Naive thymus-derived CD4-positive, alpha-beta T cell (primary cell): ENCODE data around the gene CCL17. TPM values are rescaled to one million over a fixed set of nuclear protein-coding genes. Genes with fewer than 3 reads are reported as not detected.
A peak's percentile ranks its signal among the peaks of the same experiment; 100 is the strongest.

Experiments
- ATAC-seq: fragments of 150-1000 bp; cut with Tn5 transposase; 2 replicates; pipeline ENCODE4 v1.10.0; 2021; ENCODE audit warnings: mild to moderate bottlenecking, moderate library complexity
- CTCF ChIA-PET: fragments of 350-600 bp; sonication (Branson Sonifier 250); formaldehyde crosslinking; loops from one replicate; lab custom pipeline; 2021; ENCODE audit warnings: antibody characterized with exemption; lab: Charles Lee
- POLR2A ChIA-PET: fragments of 350-600 bp; sonication (Branson Sonifier 250); formaldehyde crosslinking; loops from one replicate; lab custom pipeline; 2021; ENCODE audit warnings: antibody characterized with exemption, inconsistent platforms; lab: Charles Lee
- DNase-seq, 9 donors: peaks; one replicate each; pipeline versions ENCODE4 v3.0.0 to v3.0.0-alpha.2; 2020 to 2022; ENCODE audit warnings: mixed read lengths in 1 of 9
- H3K27ac ChIP-seq: one replicate; pipeline ENCODE4 v1.7.0; 2013; ENCODE audit warnings: mild to moderate bottlenecking, low read depth, low read length, moderate library complexity
- H3K27me3 ChIP-seq, 2 donors: one replicate each; pipeline ENCODE4 v1.7.0; 2013; ENCODE audit warnings: low read length in 2 of 2, mild to moderate bottlenecking in 2 of 2, moderate library complexity in 2 of 2; ENCODE audit not compliant: control insufficient read depth in 2 of 2, insufficient read depth in 2 of 2
- H3K36me3 ChIP-seq, 3 experiments: 1 replicate in 2 of 3; 2 replicates in 1 of 3; pipeline ENCODE4 v1.7.0; 2013; ENCODE audit warnings: low read length in 3 of 3, mild to moderate bottlenecking in 3 of 3, moderate library complexity in 1 of 3; ENCODE audit not compliant: insufficient read depth in 3 of 3, control insufficient read depth in 2 of 3
- H3K4me1 ChIP-seq, 2 donors: one replicate each; pipeline ENCODE4 v1.7.0; 2013; ENCODE audit warnings: low read length in 2 of 2, mild to moderate bottlenecking in 2 of 2, moderate library complexity in 1 of 2; ENCODE audit not compliant: control insufficient read depth in 2 of 2, insufficient read depth in 2 of 2
- H3K4me3 ChIP-seq: 2 replicates; pipeline ENCODE4 v1.7.0; 2013; ENCODE audit warnings: mild to moderate bottlenecking, low read length
- H3K9me3 ChIP-seq, 3 experiments: 1 replicate in 2 of 3; 2 replicates in 1 of 3; pipeline ENCODE4 v1.7.0; 2013; ENCODE audit warnings: low read length in 3 of 3; ENCODE audit not compliant: control insufficient read depth in 2 of 3
- H3K27ac Mint-ChIP-seq, 9 donors: one replicate each; pipeline ENCODE4 v1.8.0; 2020 to 2022; ENCODE audit warnings: mixed read lengths in 9 of 9, mild to moderate bottlenecking in 8 of 9, moderate library complexity in 5 of 9, inconsistent platforms in 2 of 9
- H3K27me3 Mint-ChIP-seq, 5 donors: one replicate each; pipeline ENCODE4 v1.8.0; 2021 to 2022; ENCODE audit warnings: mixed read lengths in 5 of 5, mild to moderate bottlenecking in 1 of 5
- H3K36me3 Mint-ChIP-seq, 5 donors: one replicate each; pipeline ENCODE4 v1.8.0; 2020 to 2022; ENCODE audit warnings: mixed read lengths in 5 of 5, mild to moderate bottlenecking in 3 of 5, inconsistent platforms in 1 of 5
- H3K4me1 Mint-ChIP-seq, 7 donors: one replicate each; pipeline ENCODE4 v1.8.0; 2020 to 2022; ENCODE audit warnings: mixed read lengths in 7 of 7, mild to moderate bottlenecking in 3 of 7, inconsistent platforms in 1 of 7
- H3K4me3 Mint-ChIP-seq, 10 donors: one replicate each; pipeline ENCODE4 v1.8.0; 2020 to 2022; ENCODE audit warnings: mild to moderate bottlenecking in 10 of 10, mixed read lengths in 10 of 10, moderate library complexity in 6 of 10, inconsistent platforms in 2 of 10
- H3K9me3 Mint-ChIP-seq, 11 donors: one replicate each; pipeline ENCODE4 v1.8.0; 2020 to 2022; ENCODE audit warnings: mixed read lengths in 11 of 11, mild to moderate bottlenecking in 4 of 11, inconsistent platforms in 1 of 11, moderate library complexity in 1 of 11
- intact Hi-C, 2 donors: fragments of 100-400 bp; cut with micrococcal nuclease; formaldehyde crosslinking; loops; one replicate each; pipeline ENCODE4 v1.15.1; 2023
- polyA plus RNA-seq, 2 donors: library from polyadenylated mRNA; unstranded; fragments of 300-500 nt; fragmentation: Illumina TruSeq; gene quantifications; one replicate each; pipeline ENCODE4 v1.2.3, GENCODE V29; 2021
- total RNA-seq, 6 experiments: library from RNA in 5 of 6; stranded (reverse) in 5 of 6; gene quantifications; 1 replicate in 5 of 6; 2 replicates in 1 of 6; pipeline ENCODE4 v1.2.3 and lab custom pipeline; 2021 to 2026

The CCL17 gene
- total and polyA plus RNA-seq, 7 experiments from 2014 or later, result 0.60 TPM; not detected in 6

- H3K36me3 Mint-ChIP-seq, result peaks cover 4 to 9% (median 5%) of the 10 kb centered on the region in 5 donors
- H3K27ac Mint-ChIP-seq, result peak within 1 kb of the TSS; percentile 75 to 96 (median 90)
- Histone ChIP-seq H3K9me3 (no peaks in the 10 kb centered on the region), H3K27ac (peak within 1 kb of the TSS; percentile 87), H3K4me3 (peak within 1 kb of the TSS; percentile 84), H3K4me1 (peaks cover 7 to 17% of the 10 kb centered on the region in 2 donors), H3K36me3 (peaks cover 0 to 24% (median 3%) of the 10 kb centered on the region in 3 experiments), H3K27me3 (no peaks in the 10 kb centered on the region)
- ChIA-PET POLR2A (interaction anchor here (0.6 to 6.4 kb wide), 22 partner anchors 9 to 288 kb away, joined by 3 to 95 read pairs (median 6); partner anchors contain the start of genes ADGRG5, ARL2BP, DOK4 and KATNB1), CTCF (interaction anchor here (0.5 to 3.1 kb wide), 6 partner anchors 12 to 147 kb away, joined by 3 to 22 read pairs (median 6); partner anchors contain the start of gene POLR2C)
- H3K4me1 Mint-ChIP-seq, result peaks cover 15 to 64% (median 45%) of the 10 kb centered on the region in 7 donors
- intact Hi-C loops, result loop anchor here (1.0 to 10.0 kb wide), 14 partner anchors 13 to 1183 kb away; partner anchors contain the start of genes KATNB1 (in 2 of the 2), POLR2C (in 2 of the 2), PSME3IP1 (in 2 of the 2) and RSPRY1 (in 2 of the 2)
- H3K4me3 Mint-ChIP-seq, result peak within 1 kb of the TSS; percentile 90 to 97 (median 92)
- H3K27me3 Mint-ChIP-seq, result no peaks in the 10 kb centered on the region
- DNase-seq (peak; percentile 83 to 94 (median 88)), ATAC-seq (peak; percentile 99)
- peaks cover 0 to 2% (median 0%) of the 10 kb centered on the region in 11 donors for H3K9me3 Mint-ChIP-seq
Measured at GRCh38 chr16:57447186-57447962, 42.8 kb downstream of the CCL17 start, which contains the start of the genes CIAPIN1 and COQ9. TSS of gene CIAPIN1 (minus strand) at chr16:57447385. CDS start at chr16:57440928, 6,457 bp downstream. TSS of gene COQ9 (plus strand) at chr16:57447479. CDS start at chr16:57447506, 27 bp downstream.

- no peak for DNase-seq
- CTCF ChIA-PET, result interaction anchor here (0.6 to 1.0 kb wide), 2 partner anchors 10 to 875 kb away, joined by 3 to 4 read pairs; no protein-coding TSS in a partner anchor
- POLR2A ChIA-PET, result interaction anchor here (6.4 kb wide), 1 partner anchor 11 kb away, joined by 95 read pairs; the partner anchor contains the start of gene POLR2C
- Mint-ChIP-seq H3K27ac (no peak overlapping the region), H3K4me3 (no peak overlapping the region), H3K27me3 (no peaks in the 10 kb centered on the region), H3K36me3 (peaks cover 16 to 35% (median 20%) of the 10 kb centered on the region in 5 donors), H3K9me3 (no peaks in the 10 kb centered on the region), H3K4me1 (peaks cover 13 to 27% (median 21%) of the 10 kb centered on the region in 7 donors)
- intact Hi-C loops, result no loop called here
- no peak overlapping the region for H3K27ac ChIP-seq
- H3K9me3 ChIP-seq, result no peaks in the 10 kb centered on the region
- no peak for ATAC-seq
- peaks cover 0 to 9% of the 10 kb centered on the region in 2 donors for H3K4me1 ChIP-seq
- peaks cover 11 to 65% (median 15%) of the 10 kb centered on the region in 3 experiments for H3K36me3 ChIP-seq
- H3K27me3 ChIP-seq, result no peaks in the 10 kb centered on the region
- no peak overlapping the region for H3K4me3 ChIP-seq
Measured at GRCh38 chr16:57452021-57452420, 47.5 kb downstream of the CCL17 start.

- H3K27ac ChIP-seq, result peak within 1 kb of the TSS; percentile 77
- peaks cover 17 to 23% of the 10 kb centered on the region in 2 donors for H3K4me1 ChIP-seq
- peaks cover 0 to 2% (median 0%) of the 10 kb centered on the region in 11 donors for H3K9me3 Mint-ChIP-seq
- H3K36me3 Mint-ChIP-seq, result peaks cover 8 to 40% (median 16%) of the 10 kb centered on the region in 5 donors
- peak within 1 kb of the TSS; percentile 93 to 100 (median 99) for H3K27ac Mint-ChIP-seq
- ChIA-PET POLR2A (interaction anchor here (0.5 to 5.8 kb wide), 23 partner anchors 8 to 249 kb away, joined by 3 to 95 read pairs (median 3); partner anchors contain the start of genes ADGRG5, CIAPIN1, COQ9 and DOK4), CTCF (interaction anchor here (0.7 to 1.8 kb wide), 4 partner anchors 11 to 15 kb away, joined by 3 to 7 read pairs (median 4); partner anchors contain the start of genes CIAPIN1 and COQ9)
- no peaks in the 10 kb centered on the region for H3K27me3 ChIP-seq
- H3K4me1 Mint-ChIP-seq, result peaks cover 19 to 45% (median 35%) of the 10 kb centered on the region in 7 donors
- peaks cover 8 to 71% (median 22%) of the 10 kb centered on the region in 3 experiments for H3K36me3 ChIP-seq
- no peaks in the 10 kb centered on the region for H3K9me3 ChIP-seq
- H3K27me3 Mint-ChIP-seq, result no peaks in the 10 kb centered on the region
- H3K4me3 Mint-ChIP-seq, result peak within 1 kb of the TSS; percentile 79 to 100 (median 98)
- ATAC-seq (peak; percentile 99), DNase-seq (peak; percentile 84 to 96 (median 92))
- H3K4me3 ChIP-seq, result peak within 1 kb of the TSS; percentile 86
- intact Hi-C loops, result loop anchor here (1.0 to 5.0 kb wide), 9 partner anchors 15 to 276 kb away; partner anchors contain the start of genes CIAPIN1 (in 2 of the 2), COQ9 (in 2 of the 2), CCDC102A (in 1 of the 2) and DOK4 (in 1 of the 2)
Measured at GRCh38 chr16:57462209-57462977, 57.8 kb downstream of the CCL17 start, which contains the start of gene POLR2C. TSS of gene POLR2C (plus strand) at chr16:57462679. CDS start at chr16:57462725, 46 bp downstream.

- H3K36me3 Mint-ChIP-seq, result peaks cover 8 to 39% (median 16%) of the 10 kb centered on the region in 5 donors
Measured at GRCh38 chr16:57462978-57463362, 58.4 kb downstream of the CCL17 start.

GRCh38 chr16:57464523-57464922 lies 60.0 kb downstream of the CCL17 start:
- DNase-seq (no peak), ATAC-seq (no peak)
- Histone ChIP-seq H3K27me3 (no peaks in the 10 kb centered on the region), H3K4me1 (peaks cover 17 to 23% of the 10 kb centered on the region in 2 donors), H3K36me3 (peaks cover 16 to 71% (median 24%) of the 10 kb centered on the region in 3 experiments), H3K9me3 (no peaks in the 10 kb centered on the region), H3K4me3 (no peak overlapping the region), H3K27ac (no peak overlapping the region)
- CTCF ChIA-PET, result interaction anchor here (0.5 to 1.1 kb wide), 4 partner anchors 17 to 156 kb away, joined by 3 to 6 read pairs (median 3); partner anchors contain the start of genes CIAPIN1 and COQ9
- intact Hi-C loops, result loop anchor here in 1 of 2 donors (5.0 kb wide), 1 partner anchor 53 kb away; no protein-coding TSS in a partner anchor
- Mint-ChIP-seq H3K36me3 (peaks cover 8 to 48% (median 19%) of the 10 kb centered on the region in 5 donors), H3K27me3 (no peaks in the 10 kb centered on the region), H3K9me3 (peaks cover 0 to 2% (median 0%) of the 10 kb centered on the region in 11 donors), H3K4me1 (peaks cover 22 to 48% (median 38%) of the 10 kb centered on the region in 7 donors), H3K27ac (peak overlapping the region in 6 of 9 donors; percentile 72 to 100 (median 91)), H3K4me3 (peak overlapping the region in 7 of 10 donors; percentile 43 to 100 (median 96))
- POLR2A ChIA-PET, result interaction anchor here (0.6 to 5.8 kb wide), 6 partner anchors 11 to 528 kb away, joined by 3 to 95 read pairs (median 3); partner anchors contain the start of genes CIAPIN1 and COQ9

More at GRCh38 chr16:57462978-57463362, 58.4 kb downstream of the CCL17 start:
- ChIA-PET POLR2A (interaction anchor here (0.5 to 5.8 kb wide), 17 partner anchors 9 to 250 kb away, joined by 3 to 95 read pairs (median 3); partner anchors contain the start of genes ADGRG5, CIAPIN1, COQ9 and DOK4), CTCF (interaction anchor here (0.7 to 1.8 kb wide), 3 partner anchors 11 to 15 kb away, joined by 3 to 7 read pairs (median 4); partner anchors contain the start of genes CIAPIN1 and COQ9)
- Mint-ChIP-seq H3K9me3 (peaks cover 0 to 2% (median 0%) of the 10 kb centered on the region in 11 donors), H3K27ac (peak overlapping the region; percentile 93 to 100 (median 99)), H3K4me3 (peak overlapping the region; percentile 79 to 100 (median 98)), H3K4me1 (peaks cover 22 to 48% (median 37%) of the 10 kb centered on the region in 7 donors), H3K27me3 (no peaks in the 10 kb centered on the region)
- Histone ChIP-seq H3K36me3 (peaks cover 9 to 71% (median 18%) of the 10 kb centered on the region in 3 experiments), H3K27ac (peak overlapping the region; percentile 77), H3K4me3 (peak overlapping the region; percentile 86), H3K4me1 (peaks cover 17 to 23% of the 10 kb centered on the region in 2 donors), H3K27me3 (no peaks in the 10 kb centered on the region), H3K9me3 (no peaks in the 10 kb centered on the region)
- intact Hi-C loops, result loop anchor here (1.0 to 5.0 kb wide), 9 partner anchors 16 to 277 kb away; partner anchors contain the start of genes CIAPIN1 (in 2 of the 2), COQ9 (in 2 of the 2), CCDC102A (in 1 of the 2) and DOK4 (in 1 of the 2)
- ATAC-seq (no peak), DNase-seq (no peak)
